ENCODE results near the gene ACOX1.

ACOX1 gene

DNA sequence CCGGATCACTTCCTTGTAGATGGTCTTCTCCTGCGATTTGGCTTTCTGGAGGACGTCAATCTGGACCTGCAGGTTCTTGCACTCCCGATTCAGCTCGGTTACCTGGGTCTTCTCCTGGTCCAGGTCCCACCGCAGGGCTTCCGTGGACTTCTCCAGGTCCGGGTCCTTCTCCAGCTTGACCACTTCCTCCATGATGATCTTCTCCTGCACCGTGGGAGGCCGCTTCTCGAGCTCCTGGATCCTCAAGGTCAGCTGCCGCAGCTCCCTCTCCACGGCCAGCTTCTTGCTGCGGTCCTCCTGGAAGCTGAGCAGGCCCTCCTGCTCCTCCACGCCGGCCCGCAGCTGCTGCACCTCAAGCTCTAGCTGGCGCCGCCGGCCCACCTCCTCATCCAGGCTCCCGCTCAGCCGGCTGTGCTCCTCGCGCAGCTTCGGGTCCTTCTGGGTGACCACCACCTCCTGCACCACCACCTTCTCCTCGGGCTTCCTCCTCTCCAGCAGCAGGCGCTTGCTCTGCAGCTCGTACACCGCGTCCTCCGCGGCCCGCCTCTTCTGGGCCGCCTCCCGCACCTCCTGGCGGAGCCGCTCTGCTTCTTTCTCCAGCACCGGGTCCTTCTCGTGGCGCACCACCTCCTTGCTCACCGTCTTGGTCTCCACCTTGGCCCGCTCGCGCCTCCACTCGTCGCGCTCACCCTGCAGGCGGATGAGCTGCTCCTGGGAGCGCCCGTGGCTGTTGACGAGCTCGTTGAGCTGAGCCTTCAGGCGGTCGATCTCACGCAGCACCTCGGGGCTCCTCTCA is 29.9 kb upstream of the ACOX1 start:
- DNase-seq (ENCODE audit: low read depth), result no peak

DNA sequence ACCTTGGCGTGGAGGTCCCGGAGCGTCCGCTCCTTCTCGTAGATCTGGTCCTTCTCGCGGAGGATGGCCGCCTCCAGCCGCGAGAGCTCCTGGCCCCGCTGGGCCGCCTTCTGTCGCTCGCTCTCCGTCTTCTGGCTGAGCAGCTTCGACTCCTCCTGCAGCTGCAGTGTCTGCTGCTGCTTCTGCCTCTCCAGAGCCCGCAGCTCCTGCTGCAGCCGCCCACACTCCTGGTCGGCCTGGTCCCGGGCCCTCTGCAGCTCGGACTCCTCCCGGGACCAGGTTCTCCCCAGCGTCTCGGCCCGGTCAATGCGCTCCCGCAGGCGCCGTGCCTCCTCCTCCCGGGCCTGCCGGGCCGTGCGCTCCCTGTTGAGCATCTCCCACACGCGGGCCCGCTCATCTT is 29.2 kb upstream of the ACOX1 start:
- DNase-seq (ENCODE audit: low read depth), result no peak

- DNase-seq (ENCODE audit: low read depth), result no peak
Observed at GRCh38 chr17:76007850-76008165, 28.8 kb upstream of the ACOX1 start.

GRCh38 chr17:76007131-76007849 is 28.3 kb upstream of the ACOX1 start:
- no peak for DNase-seq (ENCODE audit: low read depth)

- DNase-seq (ENCODE audit: low read depth), result peak; percentile 84
Observed at GRCh38 chr17:76005263-76006149, 26.5 kb upstream of the ACOX1 start.

DNA sequence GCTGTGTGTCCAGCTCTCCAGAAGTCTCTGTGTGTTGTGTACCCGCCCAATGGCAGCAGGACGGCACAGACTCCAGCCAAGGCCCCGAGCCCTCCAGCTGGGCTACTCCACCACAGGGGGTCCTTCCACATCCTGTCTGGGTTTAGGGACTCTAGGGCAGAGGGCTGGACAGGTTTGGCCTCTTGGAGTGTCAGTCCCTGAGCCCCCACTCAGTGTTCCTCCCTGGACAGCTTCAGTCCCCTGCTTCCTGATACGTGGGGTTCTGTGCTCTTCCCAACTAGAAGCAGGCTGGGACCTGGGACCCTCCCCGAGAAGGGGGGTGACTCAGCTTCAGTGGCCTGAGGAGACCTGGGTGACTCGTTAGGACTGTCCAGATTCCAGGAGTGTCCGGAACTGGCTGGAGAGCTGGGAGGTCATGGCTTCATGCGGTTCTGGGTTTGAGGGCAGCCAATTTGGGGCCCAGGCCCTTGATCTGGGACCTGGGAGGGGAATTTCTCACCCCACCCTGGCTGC is 25.8 kb upstream of the ACOX1 start:
- DNase-seq (ENCODE audit: low read depth), result no peak

DNA sequence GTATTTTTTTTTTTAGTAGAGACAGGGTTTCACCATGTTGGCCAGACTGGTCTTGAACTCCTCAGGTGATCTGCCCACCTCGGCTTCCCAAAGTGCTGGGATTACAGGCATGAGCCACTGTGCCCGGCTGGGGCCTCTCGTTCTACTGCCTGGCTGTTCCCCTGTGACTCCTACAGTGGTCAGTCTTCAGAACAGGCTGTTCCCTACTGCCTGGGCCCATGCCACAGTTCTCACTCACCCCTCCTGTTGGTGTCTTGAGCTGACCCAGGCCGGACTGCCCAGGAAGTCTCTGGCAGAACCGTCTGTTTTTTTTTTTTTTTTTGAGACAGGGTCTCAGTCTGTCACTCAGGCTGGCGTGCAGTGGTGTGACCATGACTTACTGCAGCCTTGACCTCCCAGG is 24.9 kb upstream of the ACOX1 start:
- no peak for DNase-seq (ENCODE audit: low read depth)

- no peak for DNase-seq (ENCODE audit: low read depth)
Observed at GRCh38 chr17:76002100-76002499, 23.1 kb upstream of the ACOX1 start.

GRCh38 chr17:76000755-76001521 is 22.0 kb upstream of the ACOX1 start, which contains the start of gene CDK3:
Gene CDK3 (plus strand): TSS chr17:76000855. CDS start chr17:76001426, 571 bp downstream.
- DNase-seq (ENCODE audit: low read depth), result no peak

GRCh38 chr17:76000016-76000754 is 21.2 kb upstream of the ACOX1 start:
- DNase-seq (ENCODE audit: low read depth), result peak; percentile 31

- no peak for DNase-seq (ENCODE audit: low read depth)
Observed at GRCh38 chr17:75998327-75998795, 19.4 kb upstream of the ACOX1 start.

GRCh38 chr17:75996665-75997590 is 18.0 kb upstream of the ACOX1 start:
- DNase-seq (ENCODE audit: low read depth), result no peak

DNA sequence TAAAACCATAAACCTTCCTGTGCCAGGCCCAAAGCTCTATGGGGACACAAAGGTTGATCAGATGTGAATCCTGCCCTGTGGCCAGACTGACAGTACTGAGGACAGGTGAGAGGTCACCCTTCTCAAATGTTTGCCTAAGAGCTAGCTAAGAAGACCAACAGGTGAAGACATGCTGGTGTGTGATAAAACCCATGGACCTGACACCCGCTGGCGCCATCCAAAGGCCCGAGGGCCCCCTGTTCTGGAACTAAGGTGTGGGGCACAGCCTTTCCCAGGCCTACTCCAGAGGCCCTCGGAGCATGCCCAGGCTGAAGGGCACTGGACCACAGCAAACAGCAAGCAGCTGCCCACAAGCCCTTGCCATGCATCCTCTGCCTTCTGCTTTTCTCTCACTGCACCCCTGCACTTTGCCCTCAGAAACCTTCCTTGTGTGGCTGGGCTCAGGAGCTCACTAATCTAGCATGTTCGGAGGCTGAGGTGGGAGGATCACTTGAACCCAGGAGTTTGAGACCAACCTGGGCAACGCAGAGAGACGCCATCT is 16.5 kb upstream of the ACOX1 start:
- DNase-seq (ENCODE audit: low read depth), result no peak

DNA sequence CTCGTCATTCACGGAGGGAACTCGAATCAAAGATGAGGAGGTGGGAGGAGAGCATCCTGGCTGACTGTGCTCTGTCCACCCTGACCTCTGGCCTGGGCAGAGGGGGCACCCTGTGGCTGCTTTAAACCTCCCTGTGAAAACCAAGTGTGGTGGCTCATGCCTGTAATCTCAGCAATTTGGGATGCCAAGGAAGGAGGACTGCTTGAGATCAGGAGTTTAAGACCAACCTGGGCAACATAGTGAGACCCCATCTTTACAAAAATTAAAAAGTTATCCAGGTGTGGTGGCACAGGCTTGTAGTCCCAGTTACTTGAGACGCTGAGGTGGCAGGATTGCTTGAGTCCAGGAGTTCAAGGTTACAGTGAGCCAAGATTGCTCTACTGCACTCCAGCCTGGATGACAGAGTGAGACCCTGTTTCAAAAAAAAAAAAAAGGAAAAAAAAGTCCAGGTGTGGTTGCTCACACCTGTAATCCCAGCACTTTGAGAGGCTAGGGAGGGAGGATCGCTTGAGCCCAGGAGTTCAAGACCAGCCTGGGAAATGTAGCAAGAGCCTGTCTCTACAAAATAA is 15.9 kb upstream of the ACOX1 start:
- no peak for DNase-seq (ENCODE audit: low read depth)

DNA sequence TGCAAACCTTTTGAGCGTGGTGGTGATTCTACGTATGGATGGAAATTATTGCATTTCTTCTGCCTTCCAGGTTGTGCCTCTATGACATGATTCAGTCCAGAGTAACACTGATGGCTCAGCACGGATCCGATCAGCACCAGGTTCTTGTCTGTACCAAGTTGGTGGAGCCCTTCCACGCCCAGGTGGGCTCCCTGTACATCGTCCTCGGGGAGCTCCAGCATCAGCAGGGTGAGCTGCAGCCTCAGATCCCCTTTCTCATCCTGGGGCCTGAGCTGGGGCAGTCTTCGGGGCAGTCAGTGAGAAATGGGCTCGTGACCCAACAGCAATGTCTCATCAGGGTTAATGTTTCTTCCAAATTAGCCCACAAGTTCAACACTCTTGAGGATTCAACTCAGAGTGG is 12.4 kb upstream of the ACOX1 start:
- no peak for DNase-seq (ENCODE audit: low read depth)

GRCh38 chr17:75987041-75987440 is 8.1 kb upstream of the ACOX1 start:
- DNase-seq (ENCODE audit: low read depth), result no peak

DNA sequence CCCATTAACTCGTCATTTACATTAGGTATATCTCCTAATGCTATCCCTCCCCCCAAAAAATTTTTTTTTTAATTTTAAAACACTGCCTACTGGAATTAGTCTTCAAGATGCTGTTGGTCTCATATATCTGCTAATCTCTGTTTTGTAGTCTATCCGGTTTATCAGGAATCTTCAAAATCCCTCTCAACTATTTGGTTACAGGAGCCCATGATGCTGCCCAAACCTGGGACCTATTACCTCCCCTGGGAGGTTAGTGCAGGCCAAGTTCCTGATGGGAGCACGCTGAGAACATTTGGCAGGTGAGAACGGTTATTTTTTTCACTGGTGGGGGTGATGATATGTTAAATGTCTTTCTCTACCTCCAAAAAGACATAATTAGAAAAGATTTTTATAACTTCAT is 7.0 kb upstream of the ACOX1 start:
- no peak for DNase-seq (ENCODE audit: low read depth)

DNA sequence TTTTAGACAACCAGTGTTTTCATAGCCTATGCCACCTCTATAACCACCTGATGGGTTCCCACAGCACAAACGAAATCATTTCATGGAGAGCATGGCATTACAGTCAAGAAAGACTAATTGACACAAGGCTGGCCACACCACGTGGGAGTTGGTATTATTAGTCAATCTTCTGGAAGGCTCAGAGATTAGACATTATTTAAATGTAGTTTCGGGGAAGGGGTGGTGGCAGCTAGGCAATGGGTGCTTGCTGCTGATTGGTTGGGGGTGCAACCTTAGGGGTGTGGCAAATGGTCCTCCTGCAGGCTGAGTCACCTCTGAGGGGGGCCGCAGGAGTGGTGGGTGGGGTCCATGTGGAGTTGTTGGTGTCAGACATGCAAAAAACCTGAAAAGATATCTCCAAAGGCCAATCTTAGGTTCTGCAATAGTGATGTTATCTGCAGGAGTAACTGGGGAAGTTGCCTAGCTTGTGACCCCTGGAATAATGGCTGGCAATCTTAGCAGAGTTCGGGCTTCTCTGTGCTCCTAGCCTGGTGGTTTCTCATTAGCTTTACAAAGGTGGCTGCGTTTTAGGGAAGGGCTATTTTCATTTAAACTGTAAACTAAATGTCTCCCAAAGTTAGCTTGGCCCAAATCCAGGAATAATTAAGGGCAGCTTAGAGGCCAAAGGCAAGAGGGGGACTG is 4.7 kb upstream of the ACOX1 start:
- no peak for DNase-seq (ENCODE audit: low read depth)

All from stimulated activated CD8-positive, alpha-beta memory T cell treated with anti-CD3 and anti-CD28 coated beads, Interleukin-15, amount 100 ng/mL, for 24 hours (primary cell).